Measurements from ENCODE around the gene CD69.
"Not testable (repeated sequence)": the region's sequence is repeated elsewhere in the genome, so short reads cannot be mapped to it uniquely, and the experiment has no call there.

The CD69 gene

DNA sequence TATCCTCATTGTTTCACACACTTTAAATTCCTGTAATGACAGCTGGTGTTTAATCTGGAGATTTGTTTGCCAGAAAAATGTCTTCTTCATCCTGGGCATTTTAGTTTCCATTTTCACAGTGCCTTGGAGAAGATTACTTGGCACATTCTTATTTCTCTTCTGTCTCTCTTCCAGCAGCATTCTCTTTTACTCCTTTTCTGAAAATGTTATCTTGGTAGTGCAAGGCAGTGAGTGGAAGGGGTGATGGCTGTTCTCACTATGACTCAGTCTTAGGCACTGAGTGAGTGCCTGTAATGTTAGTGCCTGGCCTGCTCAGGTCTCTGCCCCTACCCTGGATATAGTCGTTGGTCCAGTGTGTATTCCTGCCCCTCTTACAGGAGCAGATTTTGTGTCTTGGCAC is 40.9 kb downstream of the CD69 start:
- no peak for DNase-seq (ENCODE audit: low spot score)

DNA sequence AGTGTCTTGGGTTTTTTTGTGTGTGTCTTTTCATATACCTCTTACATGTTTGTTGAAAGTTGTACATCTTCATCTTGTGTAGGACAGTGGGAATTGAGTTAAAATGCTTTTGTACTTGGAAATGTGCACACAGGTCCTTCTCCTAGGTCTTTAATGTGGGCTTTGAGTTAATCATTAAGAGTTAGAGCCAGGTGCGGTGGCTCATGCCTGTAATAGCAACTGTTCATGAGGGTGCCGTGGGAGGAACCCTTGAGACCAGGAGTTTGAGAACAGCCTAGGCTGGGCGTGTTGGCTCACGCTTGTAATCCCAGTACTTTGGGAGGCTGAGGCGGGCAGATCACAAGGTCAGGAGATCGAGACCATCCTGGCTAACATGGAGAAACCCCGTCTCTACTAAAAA is 41.7 kb downstream of the CD69 start:
- no peak for DNase-seq (ENCODE audit: low spot score)

DNA sequence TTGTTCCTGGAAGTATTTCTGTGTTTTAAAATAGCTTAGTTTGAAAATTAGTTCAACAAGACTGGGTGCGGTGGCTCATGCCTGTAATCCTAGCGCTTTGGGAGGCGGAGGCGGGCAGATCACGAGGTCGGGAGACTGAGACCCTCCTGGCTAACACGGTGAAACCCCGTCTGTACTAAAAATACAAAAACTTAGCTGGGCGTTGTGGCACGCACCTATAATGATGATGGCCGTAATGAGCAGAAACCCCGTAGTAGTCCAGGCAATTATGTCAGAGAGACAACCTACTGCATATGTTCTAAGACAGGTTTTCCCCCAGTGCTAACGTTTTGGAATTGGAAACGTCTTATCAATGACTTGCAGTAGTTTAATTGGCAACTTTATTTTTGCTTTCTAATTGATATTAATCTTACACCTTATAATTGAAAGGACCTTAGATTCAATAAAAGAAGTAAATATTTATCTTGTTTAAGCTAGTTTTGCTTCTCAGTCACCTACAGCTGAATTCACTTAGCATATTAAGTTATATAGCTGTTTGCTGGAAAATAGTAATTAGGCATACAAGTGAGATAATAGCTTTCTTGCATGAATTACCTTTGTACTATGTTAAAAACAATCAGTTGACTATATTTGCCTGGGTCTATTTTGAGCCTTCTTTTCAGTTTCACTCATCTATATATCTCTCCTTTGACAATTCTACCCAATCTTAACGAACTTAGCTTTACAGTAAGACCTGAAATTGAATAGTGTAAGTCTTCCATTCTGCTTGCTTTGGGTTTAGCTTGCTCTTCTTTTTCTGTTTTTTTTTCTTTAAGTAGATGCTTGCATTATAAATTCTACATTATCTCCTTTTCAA is 43.4 kb downstream of the CD69 start:
- no peak for DNase-seq (ENCODE audit: low spot score)

DNA sequence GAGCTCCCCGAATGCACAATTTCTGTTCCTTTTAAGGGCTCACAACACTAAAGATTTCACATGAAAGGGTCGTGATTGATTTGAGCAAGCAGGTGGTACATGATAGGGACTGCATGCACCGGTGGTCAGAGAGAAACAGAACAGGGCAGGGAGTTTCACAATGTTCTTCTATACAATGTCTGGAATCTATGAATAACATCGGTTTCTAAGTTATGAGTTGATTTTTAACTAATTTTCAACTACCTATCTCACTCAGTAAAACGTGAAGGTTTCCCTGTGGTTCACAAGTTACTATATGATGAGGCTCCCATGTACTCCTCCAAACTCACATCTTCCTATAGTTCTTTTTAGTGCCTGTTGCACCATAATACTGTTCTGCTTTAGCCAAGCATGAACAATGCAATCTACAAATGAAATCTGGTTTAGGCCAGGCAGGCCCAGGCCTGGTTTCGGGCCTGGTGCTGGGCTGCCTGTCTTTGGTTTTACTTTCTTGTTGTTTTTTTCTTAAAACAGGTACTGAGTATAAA is 47.6 kb downstream of the CD69 start:
- DNase-seq (ENCODE audit: low spot score) = not testable (repeated sequence)

DNA sequence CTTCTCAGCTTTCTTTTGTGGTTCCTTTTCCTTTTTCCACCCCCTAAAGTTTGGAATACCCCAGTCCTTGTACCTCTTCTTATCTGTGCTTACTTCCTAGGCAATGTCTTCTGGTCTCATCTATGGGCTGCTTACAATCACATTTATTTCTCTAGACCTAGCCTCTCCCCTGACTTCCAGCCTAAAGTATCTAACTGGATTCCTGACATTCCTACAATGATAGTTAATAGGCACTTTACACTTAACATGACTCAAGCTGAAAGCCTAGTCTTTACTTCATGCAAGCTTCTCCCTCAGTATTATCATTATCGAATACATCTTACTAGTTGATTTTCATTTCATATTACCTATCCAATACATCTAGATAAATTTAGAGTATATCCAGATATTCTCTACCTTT is 49.0 kb downstream of the CD69 start:
- DNase-seq (ENCODE audit: low spot score) = no peak

DNA sequence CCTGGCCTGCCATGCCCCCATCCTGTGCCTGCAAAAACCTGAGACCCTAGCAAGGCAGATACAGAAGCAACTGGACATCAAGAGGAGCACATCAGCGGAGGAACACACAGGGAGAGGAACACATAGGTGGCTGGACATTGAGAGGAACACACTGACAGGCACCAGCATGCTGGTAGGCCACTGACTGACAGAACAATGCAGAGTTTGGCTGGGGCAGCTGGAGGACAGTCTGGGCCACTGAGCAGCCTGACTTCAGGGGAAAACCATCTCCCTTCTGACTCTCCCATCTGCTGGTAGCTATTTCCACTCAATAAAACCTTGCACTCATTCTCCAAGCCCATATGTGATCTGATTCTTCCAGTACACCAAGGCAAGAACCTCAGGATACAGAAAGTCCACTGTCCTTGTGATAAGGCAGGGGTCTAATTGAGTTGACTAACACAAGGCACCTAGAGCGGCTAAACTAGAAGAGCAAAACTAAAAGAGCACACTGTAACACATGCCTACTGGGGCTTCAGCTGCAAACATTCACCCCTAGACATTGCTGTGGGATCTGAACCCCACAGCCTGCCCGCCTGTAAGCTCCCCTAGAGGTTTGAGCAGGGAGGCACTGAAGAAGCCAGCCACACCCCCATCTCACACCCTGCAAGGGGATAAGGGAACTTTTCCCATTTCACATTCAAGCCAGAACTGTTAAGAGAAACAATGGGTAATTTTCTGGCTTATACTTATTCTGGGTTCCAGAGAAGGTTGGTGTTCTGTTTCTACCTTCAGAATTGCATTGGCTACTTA is 49.9 kb downstream of the CD69 start:
- DNase-seq (ENCODE audit: low spot score) = no peak

DNA sequence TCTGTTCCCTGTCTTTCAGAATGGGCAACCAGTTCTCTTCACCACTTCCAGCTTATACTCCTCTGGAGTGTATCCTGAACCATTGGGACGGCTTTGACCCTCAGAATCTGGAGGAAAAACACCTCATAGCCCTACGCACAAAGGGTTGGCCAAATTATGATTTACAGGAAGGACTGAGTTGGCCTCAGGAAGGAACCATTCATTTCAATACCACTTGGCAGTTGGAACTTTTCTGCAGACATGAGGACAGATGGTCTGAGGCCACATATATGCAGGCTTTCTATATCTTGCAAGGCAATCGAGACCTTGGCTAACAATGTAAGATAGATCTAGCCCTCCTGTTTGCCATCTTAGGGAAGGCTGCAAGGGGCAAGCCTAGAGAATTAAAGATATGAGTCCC is 51.8 kb downstream of the CD69 start:
- DNase-seq (ENCODE audit: low spot score) = no peak

DNA sequence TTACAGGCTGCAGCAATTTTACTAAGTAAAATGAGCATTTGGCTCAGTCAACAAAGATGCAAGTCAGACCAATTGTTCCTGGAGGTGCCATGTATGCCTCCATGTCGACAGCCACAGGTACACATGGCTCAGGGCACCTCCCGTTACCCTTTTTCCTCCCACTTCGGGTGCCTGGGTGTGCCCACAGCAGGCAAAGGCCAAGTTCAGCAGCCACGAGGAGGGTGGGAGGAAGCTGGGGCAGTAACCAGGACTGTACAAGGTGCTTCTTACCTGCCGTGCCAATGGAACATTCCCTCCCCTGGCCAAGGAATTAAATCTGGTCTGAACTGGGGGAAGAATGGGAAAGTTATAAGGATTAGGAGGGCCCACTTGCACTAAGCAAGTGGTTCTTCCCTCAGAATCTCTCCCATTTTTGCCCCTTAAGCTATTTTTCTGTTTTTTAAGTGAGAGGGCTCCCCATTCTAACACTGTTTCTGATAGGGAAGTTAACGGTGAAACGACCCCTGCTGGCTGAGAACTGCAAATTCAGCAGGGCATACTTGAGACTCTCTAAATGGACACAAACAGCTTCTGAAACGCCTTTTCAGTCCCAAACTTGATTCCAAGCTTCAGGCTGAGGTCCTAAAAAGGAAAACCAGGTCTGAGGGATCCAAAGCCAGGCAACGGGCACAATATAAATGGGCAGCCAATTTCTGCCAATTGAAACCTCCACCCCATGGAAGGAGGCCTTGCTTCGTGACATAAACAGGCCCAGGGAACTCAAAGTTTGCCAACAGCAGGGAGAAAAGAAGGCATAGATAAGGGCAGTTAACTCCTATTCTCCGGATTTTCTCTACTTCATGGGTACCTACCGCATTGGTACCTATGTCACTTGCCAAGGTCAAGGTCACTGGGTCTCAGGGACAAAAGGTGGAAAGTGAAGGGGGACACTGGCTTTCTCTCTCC is 52.6 kb downstream of the CD69 start:
- peak; percentile 37 for DNase-seq (ENCODE audit: low spot score)

DNA sequence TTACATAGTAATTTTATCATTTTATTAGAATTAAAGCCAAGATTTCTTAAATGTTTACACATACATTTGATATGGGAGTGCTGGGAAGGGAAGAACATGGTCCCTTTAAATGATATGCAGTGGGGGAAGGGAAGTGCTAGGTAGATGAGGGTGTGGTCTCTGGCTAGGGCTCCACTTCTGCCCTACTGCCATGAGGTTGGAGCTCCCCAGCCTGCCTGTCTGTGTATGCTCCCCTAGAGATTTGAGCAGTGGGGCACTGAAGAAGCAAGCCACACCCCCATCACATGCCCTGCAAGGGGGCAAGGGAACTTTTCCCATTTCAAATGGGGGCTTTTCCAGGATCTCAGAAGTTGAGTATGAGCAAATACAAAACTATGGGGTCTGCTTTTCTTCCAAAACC is 53.3 kb downstream of the CD69 start:
- DNase-seq (ENCODE audit: low spot score) = no peak

DNA sequence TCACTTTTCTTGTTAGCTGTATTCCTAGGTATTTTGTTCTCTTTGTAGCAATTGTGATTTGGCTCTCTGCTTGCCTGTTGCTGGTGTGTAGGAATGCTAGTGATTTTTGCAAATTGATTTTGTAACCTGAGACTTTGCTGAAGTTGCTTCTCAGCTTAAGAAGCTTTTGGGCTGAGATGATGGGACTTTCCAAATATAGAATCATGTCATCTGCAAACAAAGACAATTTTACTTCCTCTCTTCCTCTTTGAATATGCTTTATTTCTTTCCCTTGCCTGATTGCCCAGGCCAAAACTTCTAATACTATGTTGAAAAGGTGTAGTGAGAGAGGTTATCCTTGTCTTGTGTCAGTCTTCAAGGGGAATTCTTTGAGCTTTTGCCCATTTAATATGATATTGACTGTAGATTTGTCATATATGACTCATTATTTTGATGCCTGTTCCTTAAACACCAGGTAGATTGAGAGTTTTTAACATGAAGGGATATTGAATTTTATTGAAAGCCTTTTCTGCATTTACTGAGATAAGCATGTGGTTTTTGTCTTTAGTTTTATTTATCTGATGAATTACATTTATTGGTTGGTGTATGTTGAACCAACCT is 54.5 kb downstream of the CD69 start:
- no peak for DNase-seq (ENCODE audit: low spot score)

DNA sequence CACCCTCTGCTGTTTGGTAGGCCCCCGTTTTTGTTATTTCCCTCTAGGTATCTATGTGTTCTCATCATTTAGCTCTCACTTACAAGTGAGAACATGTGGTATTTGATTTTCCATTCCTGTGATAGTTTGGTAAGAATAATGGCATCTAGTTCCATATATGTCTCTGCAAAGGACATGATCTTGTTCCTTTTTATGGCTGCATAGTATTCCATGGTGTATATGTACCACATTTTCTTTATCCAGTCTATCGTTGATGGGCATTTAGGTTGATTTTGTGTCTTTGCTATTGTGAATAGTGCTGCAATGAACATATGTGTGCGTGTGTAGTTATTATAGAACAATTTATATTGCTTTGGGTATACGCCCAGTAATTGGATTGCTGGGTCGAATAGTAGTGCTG is 56.1 kb downstream of the CD69 start:
- not testable (repeated sequence) for DNase-seq (ENCODE audit: low spot score)
